AG10803 (cell line): ENCODE data around the gene TMEM198.

Source experiments
- DNase-seq: peaks from one replicate; pipeline ENCODE4 v3.0.0; 2010; ENCODE audit warnings: low read depth
- H3K4me3 ChIP-seq: 2 replicates; pipeline ENCODE4 v1.5.1; 2011; ENCODE audit warnings: mild to moderate bottlenecking, low read length, control low read depth
- CTCF ChIP-seq: conservative IDR thresholded peaks from 2 replicates; pipeline ENCODE4 v1.5.1; 2011; ENCODE audit warnings: mild to moderate bottlenecking, low read length, control low read depth, inconsistent platforms

TMEM198 gene

DNA sequence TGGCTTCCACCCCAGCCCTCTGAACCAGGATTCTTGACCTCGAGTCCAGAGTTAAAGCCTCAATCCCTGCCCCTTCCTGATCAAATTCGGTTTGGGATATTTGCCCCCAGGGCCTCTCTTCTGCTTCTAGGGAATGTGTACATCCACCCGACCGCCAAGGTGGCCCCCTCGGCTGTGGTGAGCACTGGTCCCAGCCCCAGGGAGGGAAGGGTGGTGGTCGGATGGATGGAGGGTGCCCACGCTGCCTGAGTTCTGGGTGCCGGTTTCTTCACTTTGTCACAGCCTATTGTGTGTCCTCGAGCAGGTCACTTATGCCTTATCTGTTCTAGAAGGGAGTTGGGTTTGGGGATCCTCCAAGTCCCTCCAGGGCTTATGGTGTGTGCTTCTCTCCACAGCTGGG lies 38.2 kb upstream of the TMEM198 start:
- no peak for DNase-seq
- TF ChIP-seq CTCF, result no peak
- H3K4me3 ChIP-seq, result no peak overlapping the region

DNA sequence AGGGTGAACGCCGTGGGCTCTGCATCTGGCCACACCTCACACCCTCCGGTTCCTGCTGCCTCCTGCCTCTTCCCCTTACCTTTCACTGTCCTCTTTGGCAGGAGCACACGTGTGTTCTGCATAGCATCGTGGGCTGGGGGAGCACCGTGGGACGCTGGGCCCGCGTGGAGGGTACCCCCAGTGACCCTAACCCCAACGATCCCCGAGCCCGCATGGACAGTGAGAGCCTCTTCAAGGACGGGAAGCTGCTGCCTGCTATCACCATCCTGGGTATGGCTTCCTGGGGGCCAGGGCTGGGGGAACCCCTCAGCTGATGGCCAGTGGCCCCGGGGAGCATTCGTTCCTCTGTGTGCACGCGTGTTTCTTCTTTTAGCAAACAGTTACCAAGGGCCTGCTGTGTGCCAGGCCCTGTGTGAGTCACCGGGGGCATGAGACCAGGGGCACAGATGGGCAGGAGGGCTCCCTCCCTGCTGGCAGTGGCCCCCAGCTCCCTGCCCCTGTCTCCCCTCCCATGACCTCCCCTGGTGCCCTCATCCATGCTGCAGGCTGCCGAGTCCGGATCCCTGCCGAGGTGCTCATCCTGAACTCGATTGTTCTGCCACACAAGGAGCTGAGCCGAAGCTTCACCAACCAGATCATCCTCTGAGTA lies 37.6 kb upstream of the TMEM198 start:
- no peak for DNase-seq
- no peak overlapping the region for H3K4me3 ChIP-seq
- TF ChIP-seq CTCF, result no peak

DNA sequence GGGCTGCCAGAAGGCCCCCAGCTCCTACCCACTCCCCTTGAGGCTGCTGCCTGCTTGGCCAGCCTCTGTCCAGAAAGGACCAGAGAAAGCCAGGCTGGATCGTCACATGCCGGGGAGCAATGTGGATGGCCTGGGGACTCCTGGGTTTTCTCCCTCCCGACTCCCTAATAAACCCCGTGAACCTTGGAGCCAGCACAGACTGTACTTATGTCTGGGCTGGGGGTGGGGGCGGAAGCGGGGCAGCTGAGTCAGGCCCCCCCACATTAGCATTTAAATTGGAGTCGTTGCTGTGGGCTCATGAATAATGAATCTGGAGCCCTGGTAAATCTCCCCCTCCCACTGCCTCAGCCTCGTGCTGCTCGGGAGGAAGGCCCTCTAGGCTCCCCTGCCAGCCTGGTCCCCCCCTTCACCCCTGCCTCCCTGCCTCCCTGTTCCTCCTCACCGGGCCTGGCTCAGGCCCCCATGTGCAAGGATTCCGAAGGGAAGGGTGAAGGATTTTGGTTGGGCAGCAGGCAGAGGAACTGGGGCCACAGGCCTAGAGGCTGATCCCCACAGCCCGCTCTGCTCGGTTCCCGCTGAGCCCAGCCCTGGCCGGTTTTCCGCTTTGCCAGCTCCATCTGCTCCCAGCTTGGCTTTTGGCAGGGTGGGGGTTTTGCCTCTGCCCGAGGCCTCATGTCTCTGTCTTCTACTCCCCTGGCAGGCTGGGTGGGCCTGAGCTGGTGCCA lies 36.9 kb upstream of the TMEM198 start:
- no peak for DNase-seq
- TF ChIP-seq CTCF, result no peak
- H3K4me3 ChIP-seq, result no peak overlapping the region

DNA sequence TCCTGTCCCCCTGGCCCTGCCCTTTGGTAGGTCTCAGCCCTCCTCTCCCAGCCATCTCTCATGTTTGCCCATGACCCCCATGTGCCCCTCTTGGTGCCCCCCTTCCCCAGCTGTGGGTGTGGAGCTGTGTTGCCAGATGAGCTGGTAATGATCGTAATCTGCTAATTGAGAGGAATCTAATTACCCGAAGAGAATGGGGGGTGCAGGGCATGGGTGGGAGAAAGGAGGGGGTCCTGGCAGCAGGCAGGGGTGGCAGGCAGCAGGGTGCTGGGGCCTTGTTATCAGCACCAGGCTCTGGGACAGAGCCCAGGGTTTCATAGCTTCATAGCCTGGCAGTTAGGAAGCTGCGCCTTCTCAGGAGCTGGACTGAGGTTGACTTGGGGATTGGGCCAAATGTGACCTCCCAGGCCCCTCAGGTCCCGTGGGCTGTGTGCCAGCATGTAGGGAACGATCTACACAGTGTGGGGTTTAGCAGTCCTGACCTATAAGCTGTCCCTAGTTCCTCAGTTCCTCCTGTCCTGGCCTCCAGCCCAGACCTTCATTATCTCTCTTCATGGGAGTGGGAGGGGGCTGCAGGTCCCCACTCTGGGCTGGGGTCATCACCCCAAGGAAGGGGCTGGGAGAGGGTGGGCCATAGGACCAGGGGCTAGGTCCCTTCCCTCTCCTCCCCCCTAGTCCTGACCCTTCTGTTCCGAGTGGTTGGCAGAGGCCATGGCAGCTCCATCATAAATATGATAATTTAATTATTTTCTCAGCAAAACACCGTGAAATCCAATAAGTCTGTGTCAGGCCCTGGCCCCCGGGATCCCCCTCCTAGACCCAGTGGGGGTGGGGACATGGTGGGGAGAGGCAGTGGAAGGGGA lies 36.0 kb upstream of the TMEM198 start:
- no peak for DNase-seq
- no peak overlapping the region for H3K4me3 ChIP-seq
- TF ChIP-seq CTCF, result no peak

GRCh38 chr2:219508444-219508734 lies 35.4 kb upstream of the TMEM198 start:
- no peak for DNase-seq
- no peak overlapping the region for H3K4me3 ChIP-seq
- no peak for TF ChIP-seq CTCF

- no peak for TF ChIP-seq CTCF
- no peak overlapping the region for H3K4me3 ChIP-seq
- DNase-seq, result no peak
Observed at GRCh38 chr2:219508971-219509779, 34.7 kb upstream of the TMEM198 start.
